Mesendoderm (in vitro differentiated cells): ENCODE measurements around the gene ACRBP.
A peak's percentile ranks its signal among the peaks of the same experiment; 100 is the strongest.

ENCODE experiments used
- DNase-seq: peaks from one replicate; pipeline ENCODE4 v3.0.0; 2013
- H2AK5ac ChIP-seq: 2 replicates; pipeline ENCODE4 v1.6.1; 2013; ENCODE audit warnings: low read length, inconsistent platforms
- H2BK120ac ChIP-seq: 2 replicates; pipeline ENCODE4 v1.6.1; 2013; ENCODE audit warnings: low read depth, mild to moderate bottlenecking, low read length, moderate library complexity, mixed read lengths
- H2BK15ac ChIP-seq: replicated peaks from 2 replicates; pipeline ENCODE4 v1.6.1; 2013; ENCODE audit warnings: low read depth, mild to moderate bottlenecking, moderate library complexity
- H2BK5ac ChIP-seq: 2 replicates; pipeline ENCODE4 v1.6.1; 2013; ENCODE audit warnings: low read length, inconsistent platforms
- H3K18ac ChIP-seq: 2 replicates; pipeline ENCODE4 v1.6.1; 2013; ENCODE audit warnings: mild to moderate bottlenecking, low read length, mixed read lengths
- H3K23ac ChIP-seq: one replicate; pipeline ENCODE4 v1.6.1; 2013; ENCODE audit warnings: low read length
- H3K27ac ChIP-seq: 2 replicates; pipeline ENCODE4 v1.5.1; 2013; ENCODE audit warnings: low read depth, mild to moderate bottlenecking, inconsistent platforms, low read length, moderate library complexity
- H3K27me3 ChIP-seq: 2 replicates; pipeline ENCODE4 v1.6.1; 2013; ENCODE audit warnings: low read length, control low read depth, mild to moderate bottlenecking, inconsistent platforms; ENCODE audit not compliant: insufficient read depth, poor library complexity
- H3K36me3 ChIP-seq: 2 replicates; pipeline ENCODE4 v1.6.1; 2013; ENCODE audit warnings: low read length, inconsistent platforms; ENCODE audit not compliant: control insufficient read depth, insufficient read depth
- H3K4ac ChIP-seq: one replicate; pipeline ENCODE4 v1.6.1; 2013; ENCODE audit warnings: low read depth, mild to moderate bottlenecking, low read length, moderate library complexity
- H3K4me1 ChIP-seq: 2 replicates; pipeline ENCODE4 v1.6.1; 2013; ENCODE audit warnings: low read depth, low read length, inconsistent platforms; ENCODE audit not compliant: control insufficient read depth
- H3K4me2 ChIP-seq: 2 replicates; pipeline ENCODE4 v1.6.1; 2013; ENCODE audit warnings: low read length
- H3K4me3 ChIP-seq: 2 replicates; pipeline ENCODE4 v1.5.1; 2013; ENCODE audit warnings: mild to moderate bottlenecking, low read length
- H3K56ac ChIP-seq: one replicate; pipeline ENCODE4 v1.6.1; 2013; ENCODE audit warnings: low read length
- H3K79me1 ChIP-seq: 2 replicates; pipeline ENCODE4 v1.6.1; 2013; ENCODE audit warnings: low read length, inconsistent platforms
- H3K79me2 ChIP-seq: 2 replicates; pipeline ENCODE4 v1.6.1; 2013; ENCODE audit warnings: mild to moderate bottlenecking, low read length; ENCODE audit not compliant: control insufficient read depth, insufficient read depth
- H3K9ac ChIP-seq: 2 replicates; pipeline ENCODE4 v1.6.1; 2013; ENCODE audit warnings: low read length, inconsistent platforms
- H4K5ac ChIP-seq: one replicate; pipeline ENCODE4 v1.6.1; 2013; ENCODE audit warnings: low read length
- H4K8ac ChIP-seq: one replicate; pipeline ENCODE4 v1.6.1; 2013; ENCODE audit warnings: low read depth, mild to moderate bottlenecking, control low read depth, low read length, moderate library complexity
- WGBS: extraction: QIAGEN DNeasy Blood & Tissue Kit; methylation state at CpG from one replicate; pipeline ENCODE4 v1.1.7; 2013; ENCODE audit warnings: low lambda C conversion rate, missing lambda C conversion rate; ENCODE audit not compliant: insufficient coverage; ENCODE audit errors: extremely low coverage; 5-methylcytosine and 5-hydroxymethylcytosine counted together

Gene ACRBP

GRCh38 chr12:6608592-6609281, 38.5 kb downstream of the ACRBP start:
- Histone ChIP-seq H3K27me3 (no peaks in the 10 kb centered on the region), H3K4ac (no peak overlapping the region), H3K79me2 (peaks cover 26% of the 10 kb centered on the region), H3K9ac (no peak overlapping the region), H3K79me1 (peaks cover 8% of the 10 kb centered on the region), H4K5ac (no peak overlapping the region), H4K8ac (no peak overlapping the region), H3K23ac (no peak overlapping the region), H3K4me3 (no peak overlapping the region), H3K36me3 (no peaks in the 10 kb centered on the region), H3K4me2 (no peak overlapping the region), H3K56ac (no peak overlapping the region), H2BK5ac (no peak overlapping the region), H2BK120ac (no peak overlapping the region), H3K18ac (no peak overlapping the region), H3K4me1 (peaks cover 18% of the 10 kb centered on the region), H3K27ac (no peak overlapping the region), H2BK15ac (no peak overlapping the region), H2AK5ac (no peak overlapping the region)
- peak; percentile 60 for DNase-seq
- WGBS: no CpG with 5 or more reads among the region's 8 CpGs

GRCh38 chr12:6607751-6608591, 39.3 kb downstream of the ACRBP start:
- Histone ChIP-seq H3K27me3 (no peaks in the 10 kb centered on the region), H2BK5ac (no peak overlapping the region), H3K36me3 (no peaks in the 10 kb centered on the region), H4K5ac (no peak overlapping the region), H3K4ac (no peak overlapping the region), H2BK15ac (no peak overlapping the region), H3K79me1 (peaks cover 10% of the 10 kb centered on the region), H3K9ac (no peak overlapping the region), H3K4me3 (no peak overlapping the region), H4K8ac (no peak overlapping the region), H3K4me1 (peaks cover 18% of the 10 kb centered on the region), H2BK120ac (no peak overlapping the region), H3K4me2 (no peak overlapping the region), H3K79me2 (peaks cover 32% of the 10 kb centered on the region), H2AK5ac (no peak overlapping the region), H3K56ac (no peak overlapping the region), H3K18ac (no peak overlapping the region), H3K27ac (no peak overlapping the region), H3K23ac (no peak overlapping the region)
- WGBS: 100% methylated on average over 1 of the region's 8 CpGs
- peak; percentile 70 for DNase-seq

- Histone ChIP-seq H2BK5ac (no peak overlapping the region), H3K56ac (peak overlapping the region; percentile 73), H3K27me3 (no peaks in the 10 kb centered on the region), H3K27ac (peak overlapping the region; percentile 76), H3K36me3 (peaks cover 6% of the 10 kb centered on the region), H3K23ac (no peak overlapping the region), H4K8ac (peak overlapping the region; percentile 17), H3K9ac (peak overlapping the region; percentile 88), H2AK5ac (no peak overlapping the region), H3K4me2 (peak overlapping the region; percentile 49), H3K79me1 (peaks cover 14% of the 10 kb centered on the region), H3K18ac (peak overlapping the region; percentile 99), H3K79me2 (peaks cover 40% of the 10 kb centered on the region), H4K5ac (no peak overlapping the region), H2BK120ac (peak overlapping the region; percentile 83), H3K4me3 (peak overlapping the region; percentile 39), H3K4ac (peak overlapping the region; percentile 90), H2BK15ac (no peak overlapping the region), H3K4me1 (peaks cover 12% of the 10 kb centered on the region)
- peak; percentile 68 for DNase-seq
- no CpG with 5 or more reads among the region's 70 CpGs for WGBS
Observed at GRCh38 chr12:6606331-6607131, 40.7 kb downstream of the ACRBP start.

GRCh38 chr12:6605421-6606330, 41.6 kb downstream of the ACRBP start:
- H4K5ac ChIP-seq: no peak overlapping the region
- no peaks in the 10 kb centered on the region for H3K27me3 ChIP-seq
- H3K4me2 ChIP-seq: peak overlapping the region; percentile 49
- H3K9ac ChIP-seq: peak overlapping the region; percentile 71
- peak overlapping the region; percentile 83 for H3K23ac ChIP-seq
- H3K56ac ChIP-seq: peak overlapping the region; percentile 73
- peak overlapping the region; percentile 41 for H3K27ac ChIP-seq
- no peak overlapping the region for H2AK5ac ChIP-seq
- peaks cover 18% of the 10 kb centered on the region for H3K79me1 ChIP-seq
- H3K79me2 ChIP-seq: peaks cover 40% of the 10 kb centered on the region
- H3K36me3 ChIP-seq: peaks cover 12% of the 10 kb centered on the region
- H3K18ac ChIP-seq: peak overlapping the region; percentile 99
- H2BK15ac ChIP-seq: no peak overlapping the region
- H4K8ac ChIP-seq: no peak overlapping the region
- H2BK5ac ChIP-seq: no peak overlapping the region
- no peak overlapping the region for H3K4ac ChIP-seq
- peak overlapping the region; percentile 39 for H3K4me3 ChIP-seq
- H2BK120ac ChIP-seq: no peak overlapping the region
- peaks cover 12% of the 10 kb centered on the region for H3K4me1 ChIP-seq
- DNase-seq: peak; percentile 49
- no CpG with 5 or more reads among the region's 18 CpGs for WGBS
